GM13976 (cell line): ENCODE measurements around the gene CDH20.

Experiments used
- DNase-seq: peaks from one replicate; pipeline ENCODE4 v3.0.0; 2012; ENCODE audit warnings: low spot score
- CTCF ChIP-seq: IDR thresholded peaks from 2 replicates; pipeline ENCODE4 v1.5.1; 2012; ENCODE audit warnings: borderline replicate concordance, mild to moderate bottlenecking; ENCODE audit not compliant: insufficient read depth; ENCODE audit errors: extremely low read depth, missing control alignments, control extremely low read depth
- in situ Hi-C: fragments of 300-500 bp; cut with MboI; formaldehyde crosslinking; loops from one replicate; pipeline ENCODE4 v1.12.0; 2022; ENCODE audit warnings: low sequenced_read_pairs, mixed read lengths, inconsistent platforms; ENCODE audit not compliant: unreplicated experiment

CDH20 gene

GRCh38 chr18:61466736-61467135, 133.5 kb downstream of the CDH20 start:
- no peak for DNase-seq
- no peak for TF ChIP-seq CTCF
- in situ Hi-C loops: no loop called here

- in situ Hi-C loops: no loop called here
- no peak for TF ChIP-seq CTCF
- DNase-seq: no peak
Measured at GRCh38 chr18:61470031-61470674, 136.9 kb downstream of the CDH20 start.

GRCh38 chr18:61471541-61471940, 138.3 kb downstream of the CDH20 start:
- in situ Hi-C loops: no loop called here
- no peak for TF ChIP-seq CTCF
- no peak for DNase-seq

GRCh38 chr18:61471942-61472341, 138.7 kb downstream of the CDH20 start:
- no peak for TF ChIP-seq CTCF
- DNase-seq: no peak
- in situ Hi-C loops: no loop called here

- no peak for TF ChIP-seq CTCF
- DNase-seq: no peak
- in situ Hi-C loops: no loop called here
Measured at GRCh38 chr18:61474341-61474740, 141.1 kb downstream of the CDH20 start.

GRCh38 chr18:61474918-61475317, 141.7 kb downstream of the CDH20 start:
- TF ChIP-seq CTCF: no peak
- no peak for DNase-seq
- in situ Hi-C loops: loop anchor here (25.0 kb wide), 2 partner anchors 138 to 388 kb away; partner anchors contain the start of gene CDH20
